Activated B cell treated with CpG ODN at 0.5 μM for 24 hours (primary cell): Measurements from ENCODE around the gene TSHZ2. TPM values are rescaled to one million over a fixed set of nuclear protein-coding genes. Genes with fewer than 3 reads are reported as not detected.
"Not testable (repeated sequence)": the region's sequence is repeated elsewhere in the genome, so short reads cannot be mapped to it uniquely, and the experiment has no call there.

Experiments
- ATAC-seq: fragments of 200-7000 bp; cut with Tn5 transposase; one replicate; pipeline ENCODE4 v1.10.0; 2021; ENCODE audit warnings: low read depth, mild to moderate bottlenecking, moderate library complexity
- CTCF ChIA-PET: fragments of 350-600 bp; sonication (Branson Sonifier 250); formaldehyde crosslinking; loops from one replicate; lab custom pipeline; 2021; ENCODE audit warnings: antibody characterized with exemption; lab: Charles Lee
- POLR2A ChIA-PET: fragments of 350-600 bp; sonication (Branson Sonifier 250); formaldehyde crosslinking; loops from one replicate; lab custom pipeline; 2021; ENCODE audit warnings: antibody characterized with exemption; lab: Charles Lee
- DNase-seq: peaks from one replicate; pipeline ENCODE4 v3.0.0; 2022
- H3K27ac Mint-ChIP-seq: one replicate; pipeline ENCODE4 v1.8.0; 2020; ENCODE audit warnings: mixed read lengths
- H3K27me3 Mint-ChIP-seq: one replicate; pipeline ENCODE4 v1.8.0; 2021; ENCODE audit warnings: mixed read lengths
- H3K36me3 Mint-ChIP-seq: one replicate; pipeline ENCODE4 v1.8.0; 2021; ENCODE audit warnings: low read depth, mixed read lengths
- H3K4me1 Mint-ChIP-seq: one replicate; pipeline ENCODE4 v1.8.0; 2021; ENCODE audit warnings: mixed read lengths
- H3K4me3 Mint-ChIP-seq: one replicate; pipeline ENCODE4 v1.8.0; 2020; ENCODE audit warnings: mild to moderate bottlenecking, mixed read lengths
- H3K9me3 Mint-ChIP-seq: one replicate; pipeline ENCODE4 v1.8.0; 2020; ENCODE audit warnings: mixed read lengths
- CTCF ChIP-seq: fragments of 200-600 bp; IDR thresholded peaks from one replicate; pipeline ENCODE4 v1.8.0; 2022; ENCODE audit warnings: antibody characterized with exemption, mild to moderate bottlenecking
- intact Hi-C: fragments of 100-400 bp; cut with micrococcal nuclease; formaldehyde crosslinking; loops from one replicate; pipeline ENCODE4 v1.15.1; 2024
- total RNA-seq: library from RNA; stranded (reverse); gene quantifications from 2 replicates; pipeline ENCODE4 v1.2.3, GENCODE V29; 2022

The TSHZ2 gene
- total RNA-seq, 1 donor from 2014 or later = 1.7 TPM

GRCh38 chr20:53087037-53087777 lies 115.0 kb downstream of the TSHZ2 start:
- no peak overlapping the region for H3K27ac Mint-ChIP-seq
- H3K4me3 Mint-ChIP-seq = no peak overlapping the region
- H3K27me3 Mint-ChIP-seq = no peaks in the 10 kb centered on the region
- intact Hi-C loops = no loop called here
- ChIA-PET POLR2A (no interaction called here), CTCF (no interaction called here)
- H3K4me1 Mint-ChIP-seq = peaks cover 7% of the 10 kb centered on the region
- no peaks in the 10 kb centered on the region for H3K9me3 Mint-ChIP-seq
- no peak for DNase-seq
- TF ChIP-seq CTCF = no peak
- ATAC-seq = no peak
- no peaks in the 10 kb centered on the region for H3K36me3 Mint-ChIP-seq

GRCh38 chr20:53088786-53089185 lies 116.6 kb downstream of the TSHZ2 start:
- intact Hi-C loops = no loop called here
- Mint-ChIP-seq H3K27me3 (peaks cover 3% of the 10 kb centered on the region), H3K36me3 (no peaks in the 10 kb centered on the region), H3K4me1 (peaks cover 7% of the 10 kb centered on the region), H3K27ac (no peak overlapping the region), H3K4me3 (no peak overlapping the region), H3K9me3 (no peaks in the 10 kb centered on the region)
- ATAC-seq (no peak), DNase-seq (no peak)
- ChIA-PET CTCF (no interaction called here), POLR2A (no interaction called here)
- TF ChIP-seq CTCF = no peak

GRCh38 chr20:53089851-53090250 lies 117.7 kb downstream of the TSHZ2 start:
- intact Hi-C loops, ATAC-seq, H3K4me1 Mint-ChIP-seq, POLR2A ChIA-PET, DNase-seq, H3K27me3 Mint-ChIP-seq, H3K27ac Mint-ChIP-seq, CTCF ChIA-PET, H3K9me3 Mint-ChIP-seq, H3K4me3 Mint-ChIP-seq, H3K36me3 Mint-ChIP-seq: not testable (repeated sequence)

GRCh38 chr20:53091789-53092188 lies 119.6 kb downstream of the TSHZ2 start:
- no peaks in the 10 kb centered on the region for H3K4me1 Mint-ChIP-seq
- H3K4me3 Mint-ChIP-seq = no peak overlapping the region
- ChIA-PET POLR2A (no interaction called here), CTCF (no interaction called here)
- ATAC-seq (no peak), DNase-seq (no peak)
- intact Hi-C loops = no loop called here
- H3K9me3 Mint-ChIP-seq = no peaks in the 10 kb centered on the region
- no peaks in the 10 kb centered on the region for H3K36me3 Mint-ChIP-seq
- H3K27me3 Mint-ChIP-seq = peaks cover 6% of the 10 kb centered on the region
- TF ChIP-seq CTCF = no peak
- no peak overlapping the region for H3K27ac Mint-ChIP-seq

GRCh38 chr20:53092772-53093300 lies 120.7 kb downstream of the TSHZ2 start:
- TF ChIP-seq CTCF = no peak
- intact Hi-C loops = no loop called here
- Mint-ChIP-seq H3K27me3 (peaks cover 6% of the 10 kb centered on the region), H3K4me3 (no peak overlapping the region), H3K9me3 (no peaks in the 10 kb centered on the region), H3K27ac (no peak overlapping the region), H3K36me3 (no peaks in the 10 kb centered on the region), H3K4me1 (no peaks in the 10 kb centered on the region)
- DNase-seq = no peak
- ATAC-seq = no peak
- ChIA-PET POLR2A (no interaction called here), CTCF (no interaction called here)
